Measurements from ENCODE around the gene TNF. TPM values are rescaled to one million over a fixed set of nuclear protein-coding genes. Genes with fewer than 3 reads are reported as not detected.

Gene TNF
- total and polyA plus RNA-seq, 2 of the 13 experiments (the other 11 are each of a cell fraction or from before 2014, with no cell fraction given): not detected

DNA sequence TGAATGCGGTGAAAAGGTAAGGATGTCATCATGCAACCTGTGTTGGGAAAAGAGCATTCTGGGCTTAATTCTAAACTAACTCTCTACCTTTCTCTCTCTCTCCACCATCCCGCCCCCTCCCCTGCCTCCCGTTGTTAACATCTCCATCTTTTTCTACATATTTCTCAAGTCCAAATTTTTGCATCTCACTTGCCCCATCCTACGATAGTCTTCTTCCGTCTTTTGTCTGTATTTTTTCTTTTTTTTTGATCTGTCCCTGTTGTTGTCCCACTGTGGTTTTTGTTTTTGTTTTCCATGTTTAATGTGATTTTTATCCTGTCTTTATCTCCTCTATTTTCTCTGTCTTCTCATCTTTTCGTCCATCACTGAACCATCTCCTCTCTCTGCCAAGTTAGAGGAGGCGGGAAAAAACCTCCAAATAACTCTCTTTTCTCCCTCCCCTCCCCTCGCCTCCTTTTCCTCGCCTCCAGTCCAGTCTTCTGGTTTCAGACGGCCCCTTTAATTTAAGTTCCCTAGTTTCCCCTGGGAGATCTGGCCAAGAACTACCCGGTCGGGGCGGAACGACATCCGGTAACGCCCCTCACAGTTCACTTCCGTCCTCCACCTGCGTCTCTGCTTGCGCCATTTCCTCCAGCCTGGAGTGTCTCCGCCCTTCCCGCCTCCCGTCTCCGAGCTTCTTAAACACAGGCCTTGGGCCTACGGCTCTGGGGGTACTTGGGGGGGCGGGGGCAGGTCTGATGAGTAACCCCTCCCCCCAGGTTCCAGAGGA is 28.2 kb upstream of the TNF start, which contains the start of gene NFKBIL1 (continued):
- no peak for TF ChIP-seq ZNF234 (CRISPR knock-in tag; conservative IDR thresholded peaks at IDR 0.05)
- TF ChIP-seq ZZZ3 (CRISPR knock-in tag; IDR thresholded peaks at IDR 0.05; ENCODE audit: borderline replicate concordance): peak; percentile 97; the same call in 1 of the 2 replicates
- peak; percentile 28 for TF ChIP-seq HNRNPK (IDR thresholded peaks at IDR 0.05; ENCODE audit: low read depth, low read length, poor library complexity, severe bottlenecking)
- no peak for TF ChIP-seq SOX6 (IDR thresholded peaks at IDR 0.05)
- peak; percentile 40 for TF ChIP-seq SOX6 (CRISPR knock-in tag; IDR thresholded peaks at IDR 0.05)
- peak in 1 of 2 experiments; percentile 80; a peak in 2 of 4 replicates for TF ChIP-seq ATF4 (CRISPR knock-in tag; IDR thresholded peaks at IDR 0.05)
- no peak for TF ChIP-seq NPAS2 (CRISPR knock-in tag; IDR thresholded peaks at IDR 0.05; ENCODE audit: borderline replicate concordance)
- TF ChIP-seq KDM3A (CRISPR knock-in tag; IDR thresholded peaks at IDR 0.05; ENCODE audit: low read depth): peak; percentile 72
- peak; percentile 64; the same call in 1 of the 2 replicates for TF ChIP-seq TARDBP (CRISPR knock-in tag; IDR thresholded peaks at IDR 0.05)
- TF ChIP-seq FOXJ3 (CRISPR knock-in tag; IDR thresholded peaks at IDR 0.05; ENCODE audit: borderline replicate concordance): no peak
- no peak for TF ChIP-seq ZNF235 (CRISPR knock-in tag; IDR thresholded peaks at IDR 0.05; ENCODE audit: borderline replicate concordance)
- TF ChIP-seq HCFC1 (IDR thresholded peaks at IDR 0.05; ENCODE audit: low read depth, low read length): peak; percentile 91
- TF ChIP-seq ZNF569 (CRISPR knock-in tag; IDR thresholded peaks at IDR 0.05; ENCODE audit: borderline replicate concordance): no peak
- peak; percentile 40 for TF ChIP-seq NFYB (CRISPR knock-in tag; IDR thresholded peaks at IDR 0.05)
- TF ChIP-seq HOXA5 (CRISPR knock-in tag; IDR thresholded peaks at IDR 0.05): no peak
- TF ChIP-seq NFKBIZ (CRISPR knock-in tag; IDR thresholded peaks at IDR 0.05): peak; percentile 54; the same call in 1 of the 2 replicates
- no peak for TF ChIP-seq MTF2 (CRISPR knock-in tag; IDR thresholded peaks at IDR 0.05; ENCODE audit: borderline replicate concordance)
- no peak for TF ChIP-seq ZNF841 (CRISPR knock-in tag; IDR thresholded peaks at IDR 0.05; ENCODE audit: borderline replicate concordance)
- TF ChIP-seq ADNP (CRISPR knock-in tag; IDR thresholded peaks at IDR 0.05): no peak
- no peak for TF ChIP-seq ELK4 (CRISPR knock-in tag; IDR thresholded peaks at IDR 0.05; ENCODE audit: borderline replicate concordance)
- TF ChIP-seq ZNF850 (CRISPR knock-in tag; conservative IDR thresholded peaks at IDR 0.05): no peak
- TF ChIP-seq, protein P1, sequence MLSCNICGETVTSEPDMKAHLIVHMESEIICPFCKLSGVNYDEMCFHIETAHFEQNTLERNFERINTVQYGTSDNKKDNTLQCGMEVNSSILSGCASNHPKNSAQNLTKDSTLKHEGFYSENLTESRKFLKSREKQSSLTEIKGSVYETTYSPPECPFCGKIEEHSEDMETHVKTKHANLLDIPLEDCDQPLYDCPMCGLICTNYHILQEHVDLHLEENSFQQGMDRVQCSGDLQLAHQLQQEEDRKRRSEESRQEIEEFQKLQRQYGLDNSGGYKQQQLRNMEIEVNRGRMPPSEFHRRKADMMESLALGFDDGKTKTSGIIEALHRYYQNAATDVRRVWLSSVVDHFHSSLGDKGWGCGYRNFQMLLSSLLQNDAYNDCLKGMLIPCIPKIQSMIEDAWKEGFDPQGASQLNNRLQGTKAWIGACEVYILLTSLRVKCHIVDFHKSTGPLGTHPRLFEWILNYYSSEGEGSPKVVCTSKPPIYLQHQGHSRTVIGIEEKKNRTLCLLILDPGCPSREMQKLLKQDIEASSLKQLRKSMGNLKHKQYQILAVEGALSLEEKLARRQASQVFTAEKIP (CRISPR knock-in tag; IDR thresholded peaks at IDR 0.05; ENCODE audit: borderline replicate concordance): no peak
- no peak for TF ChIP-seq TBL1XR1 (IDR thresholded peaks at IDR 0.05; ENCODE audit: borderline replicate concordance, low read length, partially characterized antibody)
- no peak for TF ChIP-seq ZNF792 (CRISPR knock-in tag; IDR thresholded peaks at IDR 0.05)
- TF ChIP-seq TFE3 (CRISPR knock-in tag; IDR thresholded peaks at IDR 0.05): no peak; the same call in 1 of the 2 replicates
